D721Med (cell line): ENCODE data around the gene BRD3.

Source experiments
- DNase-seq: peaks from one replicate; pipeline ENCODE4 v3.0.0; 2011; ENCODE audit warnings: low spot score; ENCODE audit not compliant: insufficient read length
- FAIRE-seq: peaks from 2 replicates; lab custom pipeline; 2011; peaks lifted over from hg19 to GRCh38; lab: Jason Lieb, UNC
- TF ChIP-seq, protein P1 (sequence below): IDR thresholded peaks from 2 replicates; pipeline ENCODE4 v1.5.1; 2012; ENCODE audit warnings: mild to moderate bottlenecking, control low read depth; ENCODE audit not compliant: insufficient read depth; ENCODE audit errors: missing control alignments

Gene BRD3

DNA sequence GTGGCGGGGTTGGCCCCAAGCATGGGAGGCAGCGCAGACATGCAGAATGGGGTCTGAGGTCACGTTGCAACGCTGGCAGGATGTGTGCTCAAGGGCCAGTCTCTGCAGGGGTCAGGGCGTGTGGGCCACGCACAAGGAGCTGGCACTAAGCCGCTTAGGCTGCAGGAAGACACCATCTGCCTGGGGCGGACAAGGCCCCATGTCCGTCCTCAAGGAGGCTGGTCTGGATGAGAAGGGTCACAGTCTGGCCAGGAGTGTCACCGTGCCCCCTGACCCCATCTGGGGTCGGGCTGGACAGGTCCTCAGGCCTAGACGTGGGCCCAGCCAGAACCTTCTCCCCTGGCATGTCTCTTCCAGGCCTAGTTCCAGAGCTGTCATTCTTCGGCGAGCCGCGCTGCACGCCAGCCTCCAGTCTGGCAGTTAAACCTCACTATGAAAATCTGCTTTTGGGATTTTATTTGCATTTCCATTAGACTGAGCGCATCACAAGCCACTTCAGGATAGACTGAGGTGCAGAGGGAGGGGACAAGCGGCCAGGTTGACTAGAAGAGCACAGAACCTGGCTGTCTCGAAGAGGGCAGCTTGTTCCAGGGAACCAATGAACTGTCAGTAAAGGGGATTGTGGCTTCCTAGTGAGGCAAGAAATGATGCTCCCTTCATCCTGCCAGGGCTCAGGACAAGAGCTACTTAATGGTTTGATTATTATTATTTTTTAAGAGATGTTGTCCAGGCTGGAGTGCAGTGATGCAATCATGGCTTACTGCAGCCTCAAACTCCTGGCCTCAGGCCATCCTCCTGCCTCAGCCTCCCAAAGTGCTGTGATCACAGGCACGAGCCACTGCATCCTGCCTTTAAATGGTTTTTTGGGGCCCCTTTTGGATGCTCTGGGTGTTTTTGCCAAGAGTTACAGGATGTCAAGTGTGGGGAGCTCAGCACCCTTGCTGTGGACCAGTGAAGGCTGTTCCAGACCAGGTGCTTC is 38.3 kb downstream of the BRD3 start:
- no peak for FAIRE-seq
- TF ChIP-seq, protein P1, sequence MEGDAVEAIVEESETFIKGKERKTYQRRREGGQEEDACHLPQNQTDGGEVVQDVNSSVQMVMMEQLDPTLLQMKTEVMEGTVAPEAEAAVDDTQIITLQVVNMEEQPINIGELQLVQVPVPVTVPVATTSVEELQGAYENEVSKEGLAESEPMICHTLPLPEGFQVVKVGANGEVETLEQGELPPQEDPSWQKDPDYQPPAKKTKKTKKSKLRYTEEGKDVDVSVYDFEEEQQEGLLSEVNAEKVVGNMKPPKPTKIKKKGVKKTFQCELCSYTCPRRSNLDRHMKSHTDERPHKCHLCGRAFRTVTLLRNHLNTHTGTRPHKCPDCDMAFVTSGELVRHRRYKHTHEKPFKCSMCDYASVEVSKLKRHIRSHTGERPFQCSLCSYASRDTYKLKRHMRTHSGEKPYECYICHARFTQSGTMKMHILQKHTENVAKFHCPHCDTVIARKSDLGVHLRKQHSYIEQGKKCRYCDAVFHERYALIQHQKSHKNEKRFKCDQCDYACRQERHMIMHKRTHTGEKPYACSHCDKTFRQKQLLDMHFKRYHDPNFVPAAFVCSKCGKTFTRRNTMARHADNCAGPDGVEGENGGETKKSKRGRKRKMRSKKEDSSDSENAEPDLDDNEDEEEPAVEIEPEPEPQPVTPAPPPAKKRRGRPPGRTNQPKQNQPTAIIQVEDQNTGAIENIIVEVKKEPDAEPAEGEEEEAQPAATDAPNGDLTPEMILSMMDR, result no peak
- no peak for DNase-seq

DNA sequence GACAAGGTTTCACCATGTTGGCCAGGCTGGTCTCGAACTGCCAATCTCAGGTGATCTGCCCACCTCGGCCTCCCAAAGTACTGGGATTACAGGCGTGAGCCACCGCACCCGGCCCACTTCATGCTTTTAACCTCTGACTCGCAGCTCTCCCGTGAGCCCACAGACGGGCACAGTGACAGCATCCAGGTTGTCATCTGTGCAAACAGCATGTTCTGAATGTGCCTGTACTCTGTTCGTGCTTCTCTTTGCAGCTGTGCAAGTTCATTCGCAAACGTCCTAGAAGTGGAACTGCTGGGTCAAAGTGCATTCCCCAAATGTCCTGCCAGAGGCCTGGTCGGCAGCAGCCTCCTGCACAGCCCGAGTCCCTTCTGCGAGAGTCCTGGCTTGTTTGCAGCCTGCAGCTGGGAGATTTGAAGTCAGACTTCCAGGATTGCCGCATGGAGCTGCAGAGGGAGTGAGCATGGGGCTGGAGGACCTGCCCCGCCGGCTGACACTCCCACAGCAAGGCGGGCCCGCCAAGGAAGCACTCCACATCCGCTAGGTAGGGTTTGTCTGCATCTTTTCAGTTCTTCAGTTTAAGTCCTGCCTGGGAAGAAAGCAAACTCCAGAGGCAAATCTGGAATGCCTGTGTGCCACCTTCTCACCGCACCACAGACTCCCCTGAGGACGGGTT is 39.1 kb downstream of the BRD3 start:
- FAIRE-seq (no peak), DNase-seq (no peak)
- TF ChIP-seq, protein P1, result no peak

DNA sequence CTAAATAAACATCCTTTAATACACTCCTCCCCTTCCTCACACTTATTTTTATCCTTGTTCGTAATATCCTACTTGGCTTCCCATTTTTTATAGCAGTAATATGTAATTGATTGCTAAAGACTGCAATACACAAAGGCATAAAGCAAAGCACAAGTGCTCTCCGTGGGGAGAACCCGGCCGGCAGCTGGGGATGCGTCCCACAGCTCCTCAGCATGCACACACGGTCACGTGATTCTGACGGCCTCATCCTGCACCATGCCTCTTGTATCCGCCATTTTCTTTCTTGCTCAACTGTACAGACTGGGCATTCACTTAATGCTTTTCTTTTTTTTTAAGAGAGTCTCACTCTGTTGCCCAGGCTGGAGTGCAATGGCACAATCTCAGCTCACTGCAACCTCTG is 39.8 kb downstream of the BRD3 start:
- TF ChIP-seq, protein P1, result no peak
- DNase-seq (no peak), FAIRE-seq (no peak)

DNA sequence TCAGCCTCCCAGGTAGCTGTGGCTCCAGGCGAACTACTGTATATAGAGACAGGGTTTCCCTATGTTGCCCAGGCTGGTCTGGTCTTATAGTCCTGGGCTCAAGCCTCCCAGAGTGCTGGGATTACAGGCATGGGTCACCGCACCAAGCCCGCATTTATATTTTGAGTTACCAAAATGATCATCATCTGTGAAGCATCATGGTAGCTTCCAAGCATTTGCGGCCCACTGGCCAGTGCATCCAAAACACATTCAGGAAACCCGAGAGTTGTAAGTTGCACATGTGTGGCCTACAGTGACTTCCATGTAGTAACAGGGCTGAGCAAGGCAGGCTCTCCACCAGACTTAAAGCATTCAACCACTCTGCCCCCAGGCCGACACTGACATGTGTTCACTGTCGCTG is 40.3 kb downstream of the BRD3 start:
- FAIRE-seq (no peak), DNase-seq (no peak)
- TF ChIP-seq, protein P1, result no peak

DNA sequence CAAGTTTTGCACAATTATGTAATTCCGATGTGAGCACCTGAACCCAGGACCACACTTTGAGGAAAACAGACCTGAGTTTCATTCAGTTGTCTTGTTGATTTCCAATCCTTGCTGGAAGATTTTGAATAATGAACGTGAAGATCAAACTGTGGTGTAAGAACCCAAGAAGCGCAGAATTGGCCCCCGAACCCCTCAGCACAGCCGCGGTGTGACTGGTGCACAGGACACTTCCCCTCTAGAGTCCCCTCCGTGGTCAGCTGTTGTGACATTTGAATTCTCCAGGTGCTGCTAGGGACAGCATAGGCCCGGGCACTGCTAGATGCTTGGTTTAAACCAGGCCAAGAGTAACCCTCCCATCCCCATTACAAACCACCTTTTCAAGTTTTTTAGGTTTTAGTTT is 40.8 kb downstream of the BRD3 start:
- DNase-seq, result no peak
- FAIRE-seq, result no peak
- TF ChIP-seq, protein P1, result no peak

DNA sequence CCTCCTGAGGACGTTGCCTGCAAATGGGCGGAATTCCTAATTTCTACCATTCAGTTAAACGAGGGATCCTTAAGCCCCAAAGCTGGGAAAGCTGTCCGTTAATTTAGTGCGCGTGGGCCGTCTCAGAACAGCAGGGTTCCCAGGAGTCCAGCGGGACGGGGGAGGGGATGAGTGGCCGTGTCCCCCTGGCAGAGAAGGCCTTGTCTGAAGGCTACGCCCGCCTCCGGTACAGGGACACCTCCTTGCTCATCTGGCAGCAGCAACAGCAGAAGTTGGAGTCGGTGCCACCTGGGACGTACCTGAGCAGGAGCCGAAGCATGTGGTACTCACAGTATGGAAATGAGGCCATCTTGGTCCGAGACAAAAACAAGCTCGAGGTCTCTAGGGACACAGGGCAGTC is 41.2 kb downstream of the BRD3 start:
- DNase-seq (no peak), FAIRE-seq (no peak)
- TF ChIP-seq, protein P1, result no peak
